HG03565 (cell line): ENCODE measurements around the gene CDH13.

ENCODE experiments used
- ATAC-seq: cut with Tn5 transposase; IDR thresholded peaks from one replicate; pipeline ENCODE4 v1.9.1; 2021; ENCODE audit warnings: mild to moderate bottlenecking, moderate library complexity; ENCODE audit not compliant: unreplicated experiment

Gene CDH13

GRCh38 chr16:83270640-83271039 is 643.9 kb downstream of the CDH13 start:
- ATAC-seq, result no peak

GRCh38 chr16:83271123-83271522 is 644.4 kb downstream of the CDH13 start:
- ATAC-seq, result no peak

DNA sequence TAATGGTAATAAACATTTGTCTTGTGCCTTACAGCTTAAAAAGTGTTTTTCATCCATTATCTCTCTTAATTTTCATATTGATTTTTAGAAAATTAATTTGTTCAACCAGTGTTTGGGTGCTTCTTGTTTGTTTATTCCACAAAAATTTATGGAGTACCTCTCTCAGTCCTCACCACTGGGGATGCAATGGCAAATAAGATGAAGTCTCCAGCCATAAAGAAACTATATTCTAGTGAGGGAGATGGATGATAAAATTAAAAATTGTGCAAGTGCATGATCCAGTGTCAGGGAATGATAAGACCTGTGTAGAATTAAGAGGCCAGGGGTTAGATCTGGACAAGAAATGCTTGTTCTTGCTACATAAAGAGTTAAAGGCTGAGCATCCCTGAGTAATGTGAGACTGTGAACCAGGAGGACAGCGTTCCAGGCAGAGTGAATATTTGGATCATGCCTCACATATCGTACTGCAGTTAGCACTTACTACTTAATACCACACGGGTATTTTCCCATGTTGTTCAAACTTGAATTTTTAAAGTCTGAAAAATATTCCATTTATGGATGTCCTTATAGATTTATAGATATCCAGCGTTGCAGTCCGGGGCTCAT is 645.3 kb downstream of the CDH13 start:
- ATAC-seq, result no peak

- ATAC-seq, result no peak
These were observed 646.1 kb downstream of the CDH13 start for GRCh38 chr16:83272843-83273242.

GRCh38 chr16:83273504-83274173 is 646.9 kb downstream of the CDH13 start:
- ATAC-seq, result no peak

DNA sequence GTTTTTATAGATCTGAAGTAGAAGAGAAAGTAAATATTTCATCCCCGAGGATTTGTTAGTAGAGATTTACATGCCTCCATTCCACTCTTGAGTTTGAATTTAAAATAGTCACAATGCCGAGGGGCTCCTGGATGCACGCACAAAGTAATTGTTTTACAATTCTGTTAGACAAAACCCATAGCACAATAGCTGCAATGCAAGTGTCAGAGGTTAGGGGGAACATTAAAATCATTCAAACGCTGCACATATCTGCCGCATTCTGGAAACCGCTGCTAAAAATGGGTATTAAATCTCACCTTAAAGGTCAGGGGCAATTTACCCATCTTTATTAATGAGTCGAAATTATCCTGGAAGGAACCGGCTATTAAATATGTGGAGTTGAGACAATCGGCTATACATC is 652.5 kb downstream of the CDH13 start:
- ATAC-seq, result no peak

DNA sequence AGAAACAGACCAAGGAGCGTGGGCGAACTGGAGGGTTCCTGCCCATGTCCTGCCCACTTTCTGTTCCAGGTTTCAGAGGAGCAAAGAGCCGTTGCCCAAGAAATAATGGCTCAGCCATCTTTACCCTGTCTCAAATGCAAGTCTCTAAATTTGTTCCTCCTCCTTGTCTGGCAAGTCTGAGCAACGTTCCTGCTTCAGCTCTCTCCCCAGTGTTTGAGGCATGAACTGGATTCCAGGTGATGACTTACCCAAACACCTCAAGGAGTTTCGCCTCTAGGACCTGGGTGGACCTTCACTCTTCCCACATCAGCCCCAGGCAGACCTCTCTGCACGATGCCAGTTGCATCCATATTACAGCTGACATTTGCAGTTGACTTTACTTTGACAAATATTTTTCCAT is 659.2 kb downstream of the CDH13 start:
- ATAC-seq, result no peak

- no peak for ATAC-seq
These were observed 669.7 kb downstream of the CDH13 start for GRCh38 chr16:83296505-83296904.

DNA sequence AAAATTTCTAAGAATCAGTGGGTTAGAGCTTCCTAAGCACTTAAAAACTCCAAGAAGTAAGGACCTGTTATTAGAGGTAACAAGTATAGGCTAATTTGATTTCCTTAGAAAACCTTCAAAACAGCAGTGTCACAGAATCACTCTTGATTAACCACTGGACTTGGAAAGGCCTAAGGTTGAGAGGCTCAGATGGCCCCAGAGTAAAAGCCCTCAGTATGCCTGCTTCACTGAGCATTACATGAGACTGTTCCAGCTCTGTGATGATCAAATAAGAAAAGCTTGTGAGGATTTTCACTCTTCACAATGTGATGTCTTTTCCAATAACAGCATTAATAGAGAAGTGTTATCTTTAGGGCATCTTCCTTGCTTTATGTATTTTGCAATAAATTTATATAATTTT is 671.8 kb downstream of the CDH13 start:
- ATAC-seq, result no peak

GRCh38 chr16:83300326-83300725 is 673.6 kb downstream of the CDH13 start:
- ATAC-seq, result no peak

- ATAC-seq, result no peak
These were observed 675.2 kb downstream of the CDH13 start for GRCh38 chr16:83301971-83302370.

- ATAC-seq, result no peak
These were observed 676.1 kb downstream of the CDH13 start for GRCh38 chr16:83302853-83303252.

DNA sequence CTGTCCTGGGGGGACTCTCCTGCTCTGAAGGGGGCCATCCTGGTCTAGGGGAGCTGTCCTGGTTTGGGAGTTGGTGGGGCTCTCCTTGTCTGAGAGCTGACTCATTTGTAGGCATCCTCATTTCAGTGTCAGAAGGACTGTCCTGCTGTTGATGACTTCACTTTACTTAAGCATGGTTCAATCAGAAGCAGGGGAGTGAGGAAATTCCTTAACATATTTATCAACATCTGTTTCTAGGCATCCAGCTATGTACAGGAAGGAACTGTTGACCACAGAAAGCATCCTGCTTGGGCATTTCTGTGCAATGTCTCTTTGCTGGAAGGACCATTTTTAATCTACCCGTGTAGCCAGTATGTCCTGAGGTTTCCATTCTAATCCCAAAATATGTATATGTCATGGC is 678.3 kb downstream of the CDH13 start:
- no peak for ATAC-seq

DNA sequence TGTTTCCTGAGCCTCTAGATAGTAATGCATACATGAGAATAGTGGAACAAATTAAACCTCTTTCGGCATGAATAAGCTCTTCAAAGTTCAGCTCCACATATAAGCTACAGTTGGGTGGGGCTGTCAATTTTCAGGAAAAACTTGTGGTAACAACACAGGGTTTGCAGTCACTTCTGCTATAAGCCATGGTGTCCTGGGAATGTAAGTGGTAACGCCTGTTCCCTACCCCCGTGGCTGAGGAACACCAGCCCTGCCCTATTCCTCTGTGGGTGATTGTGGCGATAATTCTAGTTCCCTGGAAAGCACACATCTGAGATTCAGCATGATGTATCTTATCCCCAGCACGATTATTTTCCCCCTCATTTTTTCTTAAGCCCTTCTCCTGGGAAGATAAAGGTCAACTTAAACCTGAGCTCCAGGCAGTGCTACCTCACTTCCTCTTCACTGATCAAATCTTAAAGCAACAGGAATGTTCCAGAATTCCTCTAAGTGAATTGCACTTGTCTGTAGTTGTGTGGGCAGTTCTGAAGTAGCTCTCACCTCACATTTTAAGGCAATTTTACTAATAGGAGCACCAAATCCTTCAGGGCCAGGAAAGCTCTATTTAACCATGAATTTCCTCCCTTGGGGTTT is 680.3 kb downstream of the CDH13 start:
- ATAC-seq, result no peak

GRCh38 chr16:83307594-83307992 is 680.8 kb downstream of the CDH13 start:
- no peak for ATAC-seq

DNA sequence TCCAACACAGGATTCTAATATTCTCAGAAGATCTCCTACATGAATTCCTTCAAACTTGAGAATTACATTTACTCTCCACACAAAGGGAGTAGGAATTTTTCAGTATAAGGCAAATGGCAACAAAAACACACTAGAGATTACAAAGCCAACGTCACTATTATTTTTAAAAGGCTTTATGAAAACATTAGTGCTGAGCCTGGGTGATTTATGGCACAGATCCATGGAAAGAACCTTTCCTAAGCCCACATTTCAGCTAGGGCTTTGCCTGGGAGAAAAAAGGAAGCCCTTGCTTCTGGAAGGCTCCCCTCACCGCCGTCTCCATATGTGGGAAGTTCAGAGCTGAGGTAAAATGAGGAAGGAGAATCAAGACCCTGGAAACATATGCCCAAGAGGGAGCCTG is 681.6 kb downstream of the CDH13 start:
- no peak for ATAC-seq

- no peak for ATAC-seq
These were observed 684.0 kb downstream of the CDH13 start for GRCh38 chr16:83310816-83311215.

DNA sequence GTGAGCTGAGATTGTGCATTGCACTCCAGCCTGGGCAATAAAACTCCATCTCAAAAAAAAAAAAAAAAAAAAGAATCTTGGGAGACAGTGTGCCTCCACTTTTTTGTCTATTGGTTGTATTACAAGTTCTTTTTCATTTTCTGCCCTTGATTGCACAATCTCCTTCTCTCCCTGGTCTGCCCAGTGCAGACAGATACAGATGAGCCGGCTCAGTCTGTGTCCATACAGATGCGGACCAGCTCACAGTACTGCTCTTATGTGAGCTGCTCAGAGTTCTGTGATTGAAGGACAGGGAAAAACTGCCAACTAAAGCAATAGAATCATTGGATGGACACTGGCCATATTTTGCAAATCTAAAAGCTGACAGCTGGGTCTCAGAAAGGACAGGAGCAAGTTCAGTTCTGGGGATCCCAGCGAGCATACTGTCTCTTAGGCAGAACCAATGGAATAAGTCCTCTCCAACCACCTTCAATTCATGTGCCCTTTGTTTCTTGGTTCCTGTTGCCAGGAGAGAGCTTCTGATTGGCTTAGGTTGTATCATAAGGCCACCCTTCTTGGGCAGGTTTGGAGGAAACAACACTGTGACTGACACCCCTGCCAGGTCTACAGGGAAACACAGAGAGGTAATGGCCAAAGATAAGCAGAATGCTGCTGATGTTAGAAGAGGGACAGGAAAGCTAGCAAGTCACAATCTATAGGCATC is 685.4 kb downstream of the CDH13 start:
- no peak for ATAC-seq

GRCh38 chr16:83312718-83313245 is 686.0 kb downstream of the CDH13 start:
- no peak for ATAC-seq

DNA sequence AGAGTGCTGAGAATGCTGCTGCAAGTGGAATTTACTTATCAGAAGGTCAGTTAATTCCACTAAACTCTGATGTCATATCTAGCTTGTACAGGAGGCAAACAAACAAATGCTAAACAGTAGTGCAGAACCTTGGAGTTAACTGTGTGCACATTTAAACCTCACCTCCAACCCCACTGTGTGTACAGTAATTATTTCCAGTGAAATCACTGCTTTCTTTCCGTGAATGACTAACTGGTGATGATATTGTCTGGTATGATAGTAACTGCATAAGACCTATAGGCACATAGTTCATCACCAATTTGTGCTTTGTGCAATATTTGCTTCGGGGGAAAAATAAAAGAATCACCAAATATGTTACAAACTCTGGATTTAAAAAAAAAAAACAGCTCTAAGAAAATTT is 688.5 kb downstream of the CDH13 start:
- no peak for ATAC-seq

- ATAC-seq, result no peak
These were observed 689.7 kb downstream of the CDH13 start for GRCh38 chr16:83316458-83316857.

DNA sequence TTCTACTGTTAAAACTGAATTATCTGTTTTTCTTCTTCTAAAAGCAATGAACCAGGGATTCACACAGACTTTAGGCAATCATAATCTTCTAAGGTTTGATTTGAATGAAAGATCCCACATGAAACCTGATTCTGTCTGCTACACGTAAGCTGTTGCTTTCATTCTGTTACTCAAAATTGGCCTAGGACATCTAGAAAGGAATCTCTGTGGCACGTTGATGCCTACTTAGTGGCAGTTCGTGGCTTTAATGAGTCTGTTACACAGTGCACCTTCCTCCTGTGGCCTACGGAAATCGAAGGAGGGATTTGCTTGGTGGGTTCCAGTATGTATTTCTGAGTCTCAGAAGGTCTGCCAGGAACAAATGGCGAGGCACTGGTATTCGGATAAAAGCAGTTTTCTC is 691.6 kb downstream of the CDH13 start:
- no peak for ATAC-seq
